Neural progenitor cell (in vitro differentiated cells): ENCODE results near the gene MRPL19.

Experiments
- EZH2 ChIP-seq: fragments of 200-600 bp; sonication (generic); IDR thresholded peaks from 2 replicates; pipeline ENCODE4 v1.6.1; 2017; ENCODE audit warnings: antibody characterized with exemption, mild to moderate bottlenecking, moderate library complexity
- EZH2phosphoT487 ChIP-seq: fragments of 200-600 bp; sonication (generic); IDR thresholded peaks from 2 replicates; pipeline ENCODE4 v1.6.1; 2017; ENCODE audit warnings: antibody characterized with exemption
- TF ChIP-seq, protein P1 (sequence below): fragments of 200-600 bp; sonication (generic); IDR thresholded peaks from 2 replicates; pipeline ENCODE4 v1.5.1; 2017; ENCODE audit warnings: antibody characterized with exemption, mild to moderate bottlenecking

- TF ChIP-seq, protein P1, sequence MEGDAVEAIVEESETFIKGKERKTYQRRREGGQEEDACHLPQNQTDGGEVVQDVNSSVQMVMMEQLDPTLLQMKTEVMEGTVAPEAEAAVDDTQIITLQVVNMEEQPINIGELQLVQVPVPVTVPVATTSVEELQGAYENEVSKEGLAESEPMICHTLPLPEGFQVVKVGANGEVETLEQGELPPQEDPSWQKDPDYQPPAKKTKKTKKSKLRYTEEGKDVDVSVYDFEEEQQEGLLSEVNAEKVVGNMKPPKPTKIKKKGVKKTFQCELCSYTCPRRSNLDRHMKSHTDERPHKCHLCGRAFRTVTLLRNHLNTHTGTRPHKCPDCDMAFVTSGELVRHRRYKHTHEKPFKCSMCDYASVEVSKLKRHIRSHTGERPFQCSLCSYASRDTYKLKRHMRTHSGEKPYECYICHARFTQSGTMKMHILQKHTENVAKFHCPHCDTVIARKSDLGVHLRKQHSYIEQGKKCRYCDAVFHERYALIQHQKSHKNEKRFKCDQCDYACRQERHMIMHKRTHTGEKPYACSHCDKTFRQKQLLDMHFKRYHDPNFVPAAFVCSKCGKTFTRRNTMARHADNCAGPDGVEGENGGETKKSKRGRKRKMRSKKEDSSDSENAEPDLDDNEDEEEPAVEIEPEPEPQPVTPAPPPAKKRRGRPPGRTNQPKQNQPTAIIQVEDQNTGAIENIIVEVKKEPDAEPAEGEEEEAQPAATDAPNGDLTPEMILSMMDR, result no peak
- TF ChIP-seq EZH2phosphoT487, result no peak
- no peak for TF ChIP-seq EZH2
Measured at GRCh38 chr2:75709297-75709696, 62.7 kb downstream of the MRPL19 start.
